ENCODE results near the gene MBOAT7.
"Not testable (repeated sequence)": the region's sequence is repeated elsewhere in the genome, so short reads cannot be mapped to it uniquely, and the experiment has no call there.

Gene MBOAT7
- 20.9 to 25.5 reads per million in 2 donors for total RNA-seq

GRCh38 chr19:54189145-54189734, at the start of gene MBOAT7:
MBOAT7 (minus strand) TSS chr19:54189580; CDS start chr19:54188508, 1,072 bp downstream.
- no peak for DNase-seq

GRCh38 chr19:54233941-54234340, 44.6 kb upstream of the MBOAT7 start:
- no peak for DNase-seq

GRCh38 chr19:54231077-54231931, 41.9 kb upstream of the MBOAT7 start:
- peak; percentile 67 to 86 (median 72) for DNase-seq

GRCh38 chr19:54230031-54230430, 40.7 kb upstream of the MBOAT7 start:
- no peak for DNase-seq

- no peak for DNase-seq
Measured at GRCh38 chr19:54229146-54229545, 39.8 kb upstream of the MBOAT7 start.

GRCh38 chr19:54224619-54225018, 35.2 kb upstream of the MBOAT7 start:
- not testable (repeated sequence) for DNase-seq

GRCh38 chr19:54223937-54224281, 34.5 kb upstream of the MBOAT7 start:
- DNase-seq = not testable (repeated sequence)

GRCh38 chr19:54223277-54223936, 34.0 kb upstream of the MBOAT7 start:
- DNase-seq = not testable (repeated sequence)

GRCh38 chr19:54222474-54223276, 33.3 kb upstream of the MBOAT7 start, which contains the start of gene LILRB3:
LILRB3 (minus strand) TSS chr19:54223007; CDS start chr19:54222976, 31 bp downstream.
- DNase-seq = not testable (repeated sequence)

- not testable (repeated sequence) for DNase-seq
Measured at GRCh38 chr19:54221947-54222346, 32.6 kb upstream of the MBOAT7 start.

- DNase-seq = not testable (repeated sequence)
Measured at GRCh38 chr19:54219702-54220101, 30.3 kb upstream of the MBOAT7 start.

GRCh38 chr19:54218960-54219661, 29.7 kb upstream of the MBOAT7 start:
- DNase-seq = no peak

GRCh38 chr19:54218259-54218658, 28.9 kb upstream of the MBOAT7 start:
- no peak for DNase-seq

GRCh38 chr19:54217517-54218247, 28.3 kb upstream of the MBOAT7 start:
- DNase-seq = not testable (repeated sequence)

GRCh38 chr19:54216869-54217268, 27.5 kb upstream of the MBOAT7 start:
- DNase-seq = no peak

- DNase-seq = not testable (repeated sequence)
Measured at GRCh38 chr19:54214734-54215133, 25.4 kb upstream of the MBOAT7 start.

- DNase-seq = not testable (repeated sequence)
Measured at GRCh38 chr19:54214217-54214616, 24.8 kb upstream of the MBOAT7 start.

- DNase-seq = no peak
Measured at GRCh38 chr19:54211235-54211634, 21.9 kb upstream of the MBOAT7 start.

- peak in 2 of 5 experiments; percentile 28 to 50 for DNase-seq
Measured at GRCh38 chr19:54209811-54210494, 20.6 kb upstream of the MBOAT7 start.

- no peak for DNase-seq
Measured at GRCh38 chr19:54209058-54209810, 19.9 kb upstream of the MBOAT7 start.
